H9 (cell line): ENCODE results near the gene TTC7B. TPM values are rescaled to one million over a fixed set of nuclear protein-coding genes. Genes with fewer than 3 reads are reported as not detected.

Experiments used
- DNase-seq: peaks from one replicate; pipeline ENCODE4 v3.0.0-alpha.2; 2017
- H2AFZ ChIP-seq: one replicate; pipeline ENCODE4 v1.6.1; 2013; ENCODE audit warnings: mild to moderate bottlenecking, low read length, control low read depth, moderate library complexity
- H2AK5ac ChIP-seq: 2 replicates; pipeline ENCODE4 v1.6.1; 2013; ENCODE audit warnings: low read length, control low read depth, mixed read lengths; ENCODE audit not compliant: insufficient read length
- H2BK120ac ChIP-seq: one replicate; pipeline ENCODE4 v1.6.1; 2013; ENCODE audit warnings: low read depth, mild to moderate bottlenecking, low read length, control low read depth, inconsistent platforms; ENCODE audit not compliant: poor library complexity, severe bottlenecking
- H2BK12ac ChIP-seq: 2 replicates; pipeline ENCODE4 v1.6.1; 2013; ENCODE audit warnings: low read length, control low read depth, mixed read lengths, low read depth; ENCODE audit not compliant: insufficient read length
- H2BK15ac ChIP-seq: 2 replicates; pipeline ENCODE4 v1.6.1; 2013; ENCODE audit warnings: low read depth, low read length, control low read depth
- H2BK20ac ChIP-seq: one replicate; pipeline ENCODE4 v1.6.1; 2013; ENCODE audit warnings: low read depth, mild to moderate bottlenecking, low read length, control low read depth, inconsistent platforms; ENCODE audit not compliant: poor library complexity, severe bottlenecking
- H2BK5ac ChIP-seq: 2 replicates; pipeline ENCODE4 v1.6.1; 2013; ENCODE audit warnings: low read length, control low read depth, mixed read lengths; ENCODE audit not compliant: insufficient read length
- H3K14ac ChIP-seq: 2 replicates; pipeline ENCODE4 v1.6.1; 2013; ENCODE audit warnings: low read length, control low read depth; ENCODE audit not compliant: insufficient read depth
- H3K18ac ChIP-seq: 2 replicates; pipeline ENCODE4 v1.6.1; 2013; ENCODE audit warnings: low read depth, mild to moderate bottlenecking, mixed read lengths, low read length, control low read depth; ENCODE audit not compliant: insufficient read length
- H3K23ac ChIP-seq: 2 replicates; pipeline ENCODE4 v1.6.1; 2013; ENCODE audit warnings: low read length, control low read depth, mixed read lengths, low read depth; ENCODE audit not compliant: insufficient read length
- H3K23me2 ChIP-seq: 2 replicates; pipeline ENCODE4 v1.6.1; 2013; ENCODE audit warnings: low read depth, mild to moderate bottlenecking, mixed read lengths, low read length, control low read depth; ENCODE audit not compliant: insufficient read length, poor library complexity, severe bottlenecking
- H3K27ac ChIP-seq: 2 replicates; pipeline ENCODE4 v1.5.1; 2013; ENCODE audit warnings: low read length, control low read depth, mixed read lengths, low read depth; ENCODE audit not compliant: insufficient read length
- H3K27me3 ChIP-seq: 2 replicates; pipeline ENCODE4 v1.6.1; 2013; ENCODE audit warnings: low read length, control low read depth, inconsistent platforms; ENCODE audit not compliant: insufficient read depth
- H3K4ac ChIP-seq: 2 replicates; pipeline ENCODE4 v1.6.1; 2013; ENCODE audit warnings: low read depth, mild to moderate bottlenecking, control low read depth, inconsistent platforms, low read length, moderate library complexity
- H3K4me1 ChIP-seq: 2 replicates; pipeline ENCODE4 v1.6.1; 2013; ENCODE audit warnings: low read length, control low read depth, inconsistent platforms; ENCODE audit not compliant: insufficient read depth
- H3K4me2 ChIP-seq: 2 replicates; pipeline ENCODE4 v1.6.1; 2013; ENCODE audit warnings: low read length, control low read depth, mixed read lengths; ENCODE audit not compliant: insufficient read length, insufficient read depth
- H3K56ac ChIP-seq: 2 replicates; pipeline ENCODE4 v1.6.1; 2013; ENCODE audit warnings: low read depth, mild to moderate bottlenecking, mixed read lengths, low read length, control low read depth; ENCODE audit not compliant: insufficient read length
- H3K79me1 ChIP-seq: 2 replicates; pipeline ENCODE4 v1.6.1; 2013; ENCODE audit warnings: low read depth, mild to moderate bottlenecking, moderate library complexity, low read length, control low read depth, inconsistent platforms; ENCODE audit not compliant: insufficient read depth, poor library complexity, severe bottlenecking
- H3K79me2 ChIP-seq: 2 replicates; pipeline ENCODE4 v1.6.1; 2013; ENCODE audit warnings: low read length, control low read depth, inconsistent platforms; ENCODE audit not compliant: insufficient read depth
- H3K9ac ChIP-seq: 2 replicates; pipeline ENCODE4 v1.6.1; 2013; ENCODE audit warnings: low read length, control low read depth, mixed read lengths; ENCODE audit not compliant: insufficient read length; ENCODE audit errors: extremely low read depth
- H3K9me3 ChIP-seq: one replicate; pipeline ENCODE4 v1.6.1; 2013; ENCODE audit warnings: low read depth, low read length, inconsistent platforms; ENCODE audit not compliant: control insufficient read depth
- H3T11ph ChIP-seq: one replicate; pipeline ENCODE4 v1.6.1; 2013; ENCODE audit warnings: mild to moderate bottlenecking, low read length, control low read depth, inconsistent platforms
- H4K20me1 ChIP-seq: one replicate; pipeline ENCODE4 v1.6.1; 2013; ENCODE audit not compliant: control insufficient read depth, insufficient read length, insufficient read depth
- H4K5ac ChIP-seq: 2 replicates; pipeline ENCODE4 v1.6.1; 2013; ENCODE audit warnings: low read depth, mild to moderate bottlenecking, mixed read lengths, low read length, control low read depth; ENCODE audit not compliant: insufficient read length
- H4K8ac ChIP-seq: replicated peaks from 2 replicates; pipeline ENCODE4 v1.6.1; 2013; ENCODE audit warnings: low read length, control low read depth, mixed read lengths, low read depth; ENCODE audit not compliant: insufficient read length
- H4K91ac ChIP-seq: 2 replicates; pipeline ENCODE4 v1.6.1; 2013; ENCODE audit warnings: low read depth, mild to moderate bottlenecking, moderate library complexity, mixed read lengths, low read length, control low read depth; ENCODE audit not compliant: insufficient read length
- H3K27ac Mint-ChIP-seq, 3 experiments: 2 replicates in 2 of 3; 3 replicates in 1 of 3; pipeline ENCODE4 v1.8.0; 2020 to 2021; ENCODE audit warnings: mixed read lengths in 3 of 3, mild to moderate bottlenecking in 1 of 3, moderate library complexity in 1 of 3
- H3K27me3 Mint-ChIP-seq: 2 replicates; pipeline ENCODE4 v1.8.0; 2021; ENCODE audit warnings: low read depth, mild to moderate bottlenecking, moderate library complexity, mixed read lengths
- H3K36me3 Mint-ChIP-seq, 3 experiments: 2 replicates in 2 of 3; 3 replicates in 1 of 3; pipeline ENCODE4 v1.8.0; 2020 to 2021; ENCODE audit warnings: low read depth in 3 of 3, mixed read lengths in 3 of 3; ENCODE audit not compliant: insufficient read depth in 1 of 3
- H3K4me1 Mint-ChIP-seq, 2 experiments: 2 replicates each; pipeline ENCODE4 v1.8.0; 2020; ENCODE audit warnings: mixed read lengths in 2 of 2
- H3K4me3 Mint-ChIP-seq, 2 experiments: 2 replicates in 1 of 2; 3 replicates in 1 of 2; pipeline ENCODE4 v1.8.0; 2020 to 2021; ENCODE audit warnings: mild to moderate bottlenecking in 2 of 2, mixed read lengths in 2 of 2, moderate library complexity in 1 of 2
- H3K9me3 Mint-ChIP-seq, 2 experiments: 2 replicates in 1 of 2; 3 replicates in 1 of 2; pipeline ENCODE4 v1.8.0; 2020; ENCODE audit warnings: mild to moderate bottlenecking in 2 of 2, mixed read lengths in 2 of 2, moderate library complexity in 1 of 2
- CTCF ChIP-seq: fragments of 200-600 bp; sonication (generic); conservative IDR thresholded peaks from 3 replicates; pipeline ENCODE4 v1.8.0; 2021; ENCODE audit warnings: antibody characterized with exemption, mild to moderate bottlenecking
- WGBS: extraction: QIAGEN DNeasy Blood & Tissue Kit; methylation state at CpG from one replicate; pipeline ENCODE4 v1.1.7; 2013; ENCODE audit warnings: missing lambda C conversion rate, low lambda C conversion rate, mixed read lengths; ENCODE audit not compliant: insufficient read length; ENCODE audit errors: extremely low coverage; 5-methylcytosine and 5-hydroxymethylcytosine counted together
- total RNA-seq: library from RNA; stranded (reverse); gene quantifications from 2 replicates; pipeline ENCODE4 v1.2.1, GENCODE V29; 2021

TTC7B gene
- total RNA-seq, 1 experiment from 2014 or later: 33.7 TPM

GRCh38 chr14:90740081-90740480, 76.1 kb downstream of the TTC7B start:
- no peak overlapping the region for H2BK12ac ChIP-seq
- H3K56ac ChIP-seq: no peak overlapping the region

More at GRCh38 chr14:90740081-90740480, 76.1 kb downstream of the TTC7B start:
- no peak overlapping the region for H4K91ac ChIP-seq
- no peak overlapping the region for H2BK5ac ChIP-seq
- no peaks in the 10 kb centered on the region for H3K27me3 ChIP-seq
- Mint-ChIP-seq H3K27ac (no peak overlapping the region), H3K4me3 (no peak overlapping the region), H3K27me3 (no peaks in the 10 kb centered on the region; the same call in 1 of the 2 replicates), H3K36me3 (no peaks in the 10 kb centered on the region; a peak in 1 of 7 replicates), H3K4me1 (peaks cover 10 to 14% of the 10 kb centered on the region in 2 experiments), H3K9me3 (no peaks in the 10 kb centered on the region)
- DNase-seq: no peak
- no peak overlapping the region for H3K9ac ChIP-seq
- H2AK5ac ChIP-seq: no peak overlapping the region
- H4K8ac ChIP-seq: no peak overlapping the region
- no peaks in the 10 kb centered on the region for H3K79me2 ChIP-seq
- H4K5ac ChIP-seq: no peak overlapping the region
- H3K18ac ChIP-seq: no peak overlapping the region
- H3K79me1 ChIP-seq: no peaks in the 10 kb centered on the region
- H3K4me1 ChIP-seq: no peaks in the 10 kb centered on the region
- H2BK20ac ChIP-seq: no peak overlapping the region
- no peak overlapping the region for H3K4me2 ChIP-seq
- WGBS: no CpG with 5 or more reads among the region's 8 CpGs
- no peak overlapping the region for H3K4ac ChIP-seq
- H2BK15ac ChIP-seq: no peak overlapping the region
- no peak overlapping the region for H3K27ac ChIP-seq
- no peak for TF ChIP-seq CTCF
- no peak overlapping the region for H3K23ac ChIP-seq
- H3K9me3 ChIP-seq: no peaks in the 10 kb centered on the region
- H3T11ph ChIP-seq: no peak overlapping the region
- no peaks in the 10 kb centered on the region for H3K23me2 ChIP-seq
- no peak overlapping the region for H3K14ac ChIP-seq
- H4K20me1 ChIP-seq: no peaks in the 10 kb centered on the region
- no peak overlapping the region for H2AFZ ChIP-seq
- no peak overlapping the region for H2BK120ac ChIP-seq
